ENCODE measurements around the gene NHP2. TPM values are rescaled to one million over a fixed set of nuclear protein-coding genes. Genes with fewer than 3 reads are reported as not detected.
A peak's percentile ranks its signal among the peaks of the same experiment; 100 is the strongest.

The NHP2 gene
- total and polyA plus RNA-seq, 2 experiments from 2014 or later = 435 to 455 TPM

DNA sequence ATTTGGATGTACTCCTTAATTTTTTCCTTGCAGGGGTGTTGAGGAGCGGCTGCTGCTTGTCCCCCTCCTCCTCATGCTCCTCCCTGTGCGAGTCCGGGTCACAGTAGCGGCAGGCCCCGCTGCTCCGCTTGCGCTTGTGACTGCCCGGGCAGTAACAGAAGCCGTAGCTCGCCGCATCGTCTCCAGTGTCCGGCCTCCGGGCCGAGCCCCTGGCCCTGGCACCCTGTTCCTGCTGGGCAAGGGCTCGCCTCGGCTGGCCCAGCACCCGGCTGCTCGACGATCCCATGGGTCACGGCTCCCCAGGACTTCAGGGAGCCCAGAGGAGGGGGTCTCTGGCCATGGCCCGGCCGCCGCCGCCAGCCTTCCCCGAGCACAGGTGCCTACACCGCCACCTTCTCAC, 33.3 kb upstream of the NHP2 start, which contains the start of gene GMCL2:
Gene GMCL2, minus strand, starts transcription at position 358 of the 400 bp plus-strand sequence. Its CDS starts 72 bp downstream, at position 286.
- peaks cover 16% of the 10 kb centered on the region for H3K36me3 Mint-ChIP-seq (ENCODE audit: low read depth)
- peak; percentile 29; the same call in 2 of the 3 replicates for ATAC-seq
- Histone ChIP-seq H3K4me1 (ENCODE audit: insufficient read depth) (peaks cover 8% of the 10 kb centered on the region), H3K79me2 (replicated peaks; ENCODE audit: insufficient read depth) (no peaks in the 10 kb centered on the region), H3K36me3 (ENCODE audit: insufficient read depth) (no peaks in the 10 kb centered on the region), H3F3A (replicated peaks; ENCODE audit: low read depth) (no peaks in the 10 kb centered on the region), H3K4me2 (no peak within 1 kb of the TSS), H3K4me3 (no peak within 1 kb of the TSS), H3K9me2 (ENCODE audit: insufficient read depth) (no peaks in the 10 kb centered on the region), H3K27ac (ENCODE audit: low read depth) (no peak within 1 kb of the TSS), H3K27me3 (ENCODE audit: insufficient read depth) (no peaks in the 10 kb centered on the region), H4K20me1 (replicated peaks; ENCODE audit: insufficient read depth) (no peaks in the 10 kb centered on the region), H2AFZ (0 out of 2 replicates have a peak within 1 kb of the TSS, but pooled peaks have one; percentile 0)
- H3K4me1 Mint-ChIP-seq = peaks cover 6% of the 10 kb centered on the region
- H3K4me3 Mint-ChIP-seq = no peak within 1 kb of the TSS
- TF ChIP-seq CREB1 (CRISPR knock-in tag; IDR thresholded peaks at IDR 0.05; ENCODE audit: low read depth) (no peak), JUNB (IDR thresholded peaks at IDR 0.05; ENCODE audit: unreplicated experiment) (no peak), POLR2AphosphoS5 (IDR thresholded peaks at IDR 0.05; ENCODE audit: low read depth) (no peak), ZNF114 (CRISPR knock-in tag; IDR thresholded peaks at IDR 0.05) (no peak), EZH2phosphoT487 (IDR thresholded peaks at IDR 0.05; ENCODE audit: unreplicated experiment) (no peak)
- TF ChIP-seq, protein P1, sequence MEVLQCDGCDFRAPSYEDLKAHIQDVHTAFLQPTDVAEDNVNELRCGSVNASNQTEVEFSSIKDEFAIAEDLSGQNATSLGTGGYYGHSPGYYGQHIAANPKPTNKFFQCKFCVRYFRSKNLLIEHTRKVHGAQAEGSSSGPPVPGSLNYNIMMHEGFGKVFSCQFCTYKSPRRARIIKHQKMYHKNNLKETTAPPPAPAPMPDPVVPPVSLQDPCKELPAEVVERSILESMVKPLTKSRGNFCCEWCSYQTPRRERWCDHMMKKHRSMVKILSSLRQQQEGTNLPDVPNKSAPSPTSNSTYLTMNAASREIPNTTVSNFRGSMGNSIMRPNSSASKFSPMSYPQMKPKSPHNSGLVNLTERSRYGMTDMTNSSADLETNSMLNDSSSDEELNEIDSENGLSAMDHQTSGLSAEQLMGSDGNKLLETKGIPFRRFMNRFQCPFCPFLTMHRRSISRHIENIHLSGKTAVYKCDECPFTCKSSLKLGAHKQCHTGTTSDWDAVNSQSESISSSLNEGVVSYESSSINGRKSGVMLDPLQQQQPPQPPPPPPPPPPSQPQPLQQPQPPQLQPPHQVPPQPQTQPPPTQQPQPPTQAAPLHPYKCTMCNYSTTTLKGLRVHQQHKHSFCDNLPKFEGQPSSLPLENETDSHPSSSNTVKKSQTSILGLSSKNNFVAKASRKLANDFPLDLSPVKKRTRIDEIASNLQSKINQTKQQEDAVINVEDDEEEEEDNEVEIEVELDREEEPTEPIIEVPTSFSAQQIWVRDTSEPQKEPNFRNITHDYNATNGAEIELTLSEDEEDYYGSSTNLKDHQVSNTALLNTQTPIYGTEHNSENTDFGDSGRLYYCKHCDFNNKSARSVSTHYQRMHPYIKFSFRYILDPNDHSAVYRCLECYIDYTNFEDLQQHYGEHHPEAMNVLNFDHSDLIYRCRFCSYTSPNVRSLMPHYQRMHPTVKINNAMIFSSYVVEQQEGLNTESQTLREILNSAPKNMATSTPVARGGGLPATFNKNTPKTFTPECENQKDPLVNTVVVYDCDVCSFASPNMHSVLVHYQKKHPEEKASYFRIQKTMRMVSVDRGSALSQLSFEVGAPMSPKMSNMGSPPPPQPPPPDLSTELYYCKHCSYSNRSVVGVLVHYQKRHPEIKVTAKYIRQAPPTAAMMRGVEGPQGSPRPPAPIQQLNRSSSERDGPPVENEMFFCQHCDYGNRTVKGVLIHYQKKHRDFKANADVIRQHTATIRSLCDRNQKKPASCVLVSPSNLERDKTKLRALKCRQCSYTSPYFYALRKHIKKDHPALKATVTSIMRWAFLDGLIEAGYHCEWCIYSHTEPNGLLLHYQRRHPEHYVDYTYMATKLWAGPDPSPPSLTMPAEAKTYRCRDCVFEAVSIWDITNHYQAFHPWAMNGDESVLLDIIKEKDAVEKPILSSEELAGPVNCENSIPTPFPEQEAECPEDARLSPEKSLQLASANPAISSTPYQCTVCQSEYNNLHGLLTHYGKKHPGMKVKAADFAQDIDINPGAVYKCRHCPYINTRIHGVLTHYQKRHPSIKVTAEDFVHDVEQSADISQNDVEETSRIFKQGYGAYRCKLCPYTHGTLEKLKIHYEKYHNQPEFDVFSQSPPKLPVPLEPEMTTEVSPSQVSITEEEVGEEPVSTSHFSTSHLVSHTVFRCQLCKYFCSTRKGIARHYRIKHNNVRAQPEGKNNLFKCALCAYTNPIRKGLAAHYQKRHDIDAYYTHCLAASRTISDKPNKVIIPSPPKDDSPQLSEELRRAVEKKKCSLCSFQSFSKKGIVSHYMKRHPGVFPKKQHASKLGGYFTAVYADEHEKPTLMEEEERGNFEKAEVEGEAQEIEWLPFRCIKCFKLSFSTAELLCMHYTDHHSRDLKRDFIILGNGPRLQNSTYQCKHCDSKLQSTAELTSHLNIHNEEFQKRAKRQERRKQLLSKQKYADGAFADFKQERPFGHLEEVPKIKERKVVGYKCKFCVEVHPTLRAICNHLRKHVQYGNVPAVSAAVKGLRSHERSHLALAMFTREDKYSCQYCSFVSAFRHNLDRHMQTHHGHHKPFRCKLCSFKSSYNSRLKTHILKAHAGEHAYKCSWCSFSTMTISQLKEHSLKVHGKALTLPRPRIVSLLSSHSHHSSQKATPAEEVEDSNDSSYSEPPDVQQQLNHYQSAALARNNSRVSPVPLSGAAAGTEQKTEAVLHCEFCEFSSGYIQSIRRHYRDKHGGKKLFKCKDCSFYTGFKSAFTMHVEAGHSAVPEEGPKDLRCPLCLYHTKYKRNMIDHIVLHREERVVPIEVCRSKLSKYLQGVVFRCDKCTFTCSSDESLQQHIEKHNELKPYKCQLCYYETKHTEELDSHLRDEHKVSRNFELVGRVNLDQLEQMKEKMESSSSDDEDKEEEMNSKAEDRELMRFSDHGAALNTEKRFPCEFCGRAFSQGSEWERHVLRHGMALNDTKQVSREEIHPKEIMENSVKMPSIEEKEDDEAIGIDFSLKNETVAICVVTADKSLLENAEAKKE (CRISPR knock-in tag; IDR thresholded peaks at IDR 0.05) = no peak
- TF ChIP-seq, protein P2, sequence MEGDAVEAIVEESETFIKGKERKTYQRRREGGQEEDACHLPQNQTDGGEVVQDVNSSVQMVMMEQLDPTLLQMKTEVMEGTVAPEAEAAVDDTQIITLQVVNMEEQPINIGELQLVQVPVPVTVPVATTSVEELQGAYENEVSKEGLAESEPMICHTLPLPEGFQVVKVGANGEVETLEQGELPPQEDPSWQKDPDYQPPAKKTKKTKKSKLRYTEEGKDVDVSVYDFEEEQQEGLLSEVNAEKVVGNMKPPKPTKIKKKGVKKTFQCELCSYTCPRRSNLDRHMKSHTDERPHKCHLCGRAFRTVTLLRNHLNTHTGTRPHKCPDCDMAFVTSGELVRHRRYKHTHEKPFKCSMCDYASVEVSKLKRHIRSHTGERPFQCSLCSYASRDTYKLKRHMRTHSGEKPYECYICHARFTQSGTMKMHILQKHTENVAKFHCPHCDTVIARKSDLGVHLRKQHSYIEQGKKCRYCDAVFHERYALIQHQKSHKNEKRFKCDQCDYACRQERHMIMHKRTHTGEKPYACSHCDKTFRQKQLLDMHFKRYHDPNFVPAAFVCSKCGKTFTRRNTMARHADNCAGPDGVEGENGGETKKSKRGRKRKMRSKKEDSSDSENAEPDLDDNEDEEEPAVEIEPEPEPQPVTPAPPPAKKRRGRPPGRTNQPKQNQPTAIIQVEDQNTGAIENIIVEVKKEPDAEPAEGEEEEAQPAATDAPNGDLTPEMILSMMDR (conservative IDR thresholded peaks at IDR 0.05; ENCODE audit: low read depth in 2 of 2) = no peak
- H3K27me3 Mint-ChIP-seq (ENCODE audit: insufficient read depth, low read depth, poor library complexity) = peaks cover 11% of the 10 kb centered on the region
- peaks cover 26% of the 10 kb centered on the region; the same call in 2 of the 3 replicates for H3K9me3 Mint-ChIP-seq
- DNase-seq (ENCODE audit: low spot score) = no peak
- no peak within 1 kb of the TSS for H3K27ac Mint-ChIP-seq
